ENCODE results near the gene ARRDC4.

The ARRDC4 gene

DNA sequence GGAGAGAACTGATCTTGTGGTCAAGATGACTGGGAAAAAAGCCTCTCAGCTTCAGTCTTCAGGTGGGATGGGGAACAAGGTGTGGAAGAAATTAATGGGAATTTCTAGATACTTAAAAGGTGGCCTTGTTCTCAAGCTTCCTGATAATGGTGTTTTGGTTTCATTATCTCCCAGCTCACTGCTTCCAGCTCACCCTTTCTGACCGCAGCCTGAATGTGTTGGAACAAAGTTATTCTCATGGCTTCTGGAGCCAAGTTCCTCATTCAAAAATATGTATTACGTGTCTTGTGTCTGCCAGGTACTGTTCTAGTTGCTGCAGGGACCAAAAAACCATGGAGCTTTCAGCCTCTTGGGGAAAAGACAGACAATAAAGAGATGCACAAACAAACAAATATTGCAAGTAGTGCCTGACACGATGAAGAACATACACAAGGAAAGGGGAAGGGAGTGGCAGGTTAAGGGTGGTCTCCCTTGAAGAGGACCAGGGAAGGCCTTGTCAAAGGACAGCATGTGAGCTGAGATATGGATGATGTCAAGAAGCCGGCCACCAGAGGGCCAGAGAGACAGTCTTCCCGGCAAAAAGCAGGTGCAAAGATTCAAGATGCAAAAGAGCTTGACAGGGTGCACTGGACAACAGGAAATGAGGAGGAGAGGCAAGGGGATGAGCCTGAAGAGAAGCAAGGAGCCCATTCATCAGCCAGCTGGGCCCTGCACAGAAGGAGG is 35.5 kb downstream of the ARRDC4 start:
- no peak for DNase-seq (ENCODE audit: low read depth in 1 of 2, low spot score in 1 of 2)

DNA sequence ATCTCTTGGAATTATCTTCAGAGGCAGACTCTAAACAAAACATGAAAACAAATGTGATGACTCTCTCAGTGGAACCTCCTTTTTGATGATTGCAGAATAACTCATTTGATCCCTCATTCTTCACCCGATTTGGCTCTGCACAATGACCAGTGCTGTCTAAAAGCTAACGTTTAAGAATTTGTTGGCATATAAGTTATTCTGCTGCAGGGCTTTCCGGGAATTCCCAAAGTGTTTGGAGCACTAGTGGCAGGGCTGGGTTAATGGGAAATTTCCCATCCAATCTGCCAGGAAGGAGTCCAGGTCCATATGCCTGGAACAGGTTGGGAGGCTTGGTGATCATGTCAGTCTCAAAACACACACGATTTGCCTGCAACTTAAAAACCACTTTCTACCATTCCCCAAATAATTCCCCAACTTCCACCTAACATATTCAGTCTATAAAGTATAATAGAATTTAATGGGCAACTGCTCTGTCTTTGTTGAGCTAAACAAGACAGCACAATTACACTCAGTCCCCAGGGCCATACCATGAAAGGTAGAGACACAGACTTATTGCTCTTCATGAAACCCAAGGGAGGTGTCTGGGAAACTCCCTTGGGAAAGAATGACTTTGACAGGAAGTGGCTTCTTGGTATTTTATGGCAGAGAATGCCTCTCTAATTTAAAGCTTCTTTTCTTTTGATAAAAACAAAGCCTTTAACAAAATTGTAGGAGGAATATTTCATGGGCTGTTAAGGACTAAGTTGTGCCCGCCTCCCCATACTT is 38.0 kb downstream of the ARRDC4 start:
- DNase-seq (ENCODE audit: low read depth in 1 of 2, low spot score in 1 of 2) = no peak

DNA sequence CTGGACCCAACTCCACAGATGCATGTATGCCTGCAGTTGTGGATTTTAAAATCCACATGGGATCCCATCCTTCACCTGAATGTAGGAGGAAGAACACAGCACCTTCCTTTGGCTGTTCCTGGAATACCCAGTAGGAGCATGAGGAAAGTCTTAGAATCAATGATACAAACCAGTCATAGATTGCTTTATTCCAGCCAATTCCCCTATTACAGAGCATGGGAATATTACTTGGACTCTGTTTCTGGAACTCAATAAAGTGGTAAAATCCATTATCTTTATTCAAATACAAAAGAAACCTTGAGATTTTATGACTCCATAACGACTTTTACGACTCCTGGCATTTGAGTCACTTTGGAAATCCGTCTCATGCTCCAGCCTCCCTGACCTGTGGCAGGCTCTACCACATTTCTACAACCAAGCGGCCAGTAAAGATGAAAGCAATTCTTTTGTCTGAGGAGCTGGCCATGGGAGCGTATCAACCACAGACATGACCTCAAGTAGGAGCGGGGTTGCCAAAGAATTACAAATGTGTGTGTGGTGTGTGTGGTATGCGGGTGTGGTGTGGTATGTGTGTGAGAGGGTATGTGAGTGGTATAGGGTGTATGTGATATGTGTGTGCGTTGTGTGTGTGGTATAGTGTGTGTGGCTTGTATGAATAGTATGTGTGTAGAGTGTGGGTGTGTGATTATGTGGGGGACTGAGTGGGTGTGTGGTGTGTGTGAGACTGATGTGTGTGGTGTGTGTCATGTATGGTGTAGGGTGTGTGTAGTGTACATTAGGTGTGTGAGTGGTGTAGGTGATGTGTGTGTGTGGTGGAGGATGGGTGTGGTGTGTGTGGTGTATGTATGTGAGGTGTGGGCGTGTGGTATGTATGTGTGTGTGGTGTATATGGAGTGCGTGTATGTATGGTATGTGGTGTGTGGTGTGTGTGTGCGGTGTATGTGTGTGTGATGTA is 40.0 kb downstream of the ARRDC4 start:
- DNase-seq (ENCODE audit: low read depth in 1 of 2, low spot score in 1 of 2) = no peak

DNA sequence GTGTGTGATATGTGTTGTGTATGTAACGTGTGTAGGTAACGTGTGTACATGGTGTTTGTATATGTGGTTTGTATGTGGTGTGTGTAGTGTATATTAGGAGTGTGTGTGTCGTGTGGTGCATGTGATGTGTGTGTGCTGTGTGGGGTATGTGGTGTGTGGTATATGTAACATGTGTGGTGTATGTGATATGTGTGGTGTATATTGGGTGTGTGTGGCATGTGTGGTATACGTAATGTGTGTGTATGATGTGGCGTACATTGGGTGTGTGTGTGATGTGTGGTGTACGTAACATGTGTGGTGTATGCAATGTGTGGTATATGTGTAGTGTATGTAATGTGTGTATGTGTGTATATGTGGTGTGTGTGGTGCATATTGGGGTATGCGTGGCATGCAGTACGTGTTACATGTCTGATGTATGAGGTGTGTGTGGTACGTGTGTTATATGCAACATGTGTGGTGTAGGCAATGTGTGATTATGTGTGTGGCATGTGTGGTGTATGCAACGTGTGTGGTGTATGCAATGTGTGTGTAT is 41.2 kb downstream of the ARRDC4 start:
- no peak for DNase-seq (ENCODE audit: low read depth in 1 of 2, low spot score in 1 of 2)

DNA sequence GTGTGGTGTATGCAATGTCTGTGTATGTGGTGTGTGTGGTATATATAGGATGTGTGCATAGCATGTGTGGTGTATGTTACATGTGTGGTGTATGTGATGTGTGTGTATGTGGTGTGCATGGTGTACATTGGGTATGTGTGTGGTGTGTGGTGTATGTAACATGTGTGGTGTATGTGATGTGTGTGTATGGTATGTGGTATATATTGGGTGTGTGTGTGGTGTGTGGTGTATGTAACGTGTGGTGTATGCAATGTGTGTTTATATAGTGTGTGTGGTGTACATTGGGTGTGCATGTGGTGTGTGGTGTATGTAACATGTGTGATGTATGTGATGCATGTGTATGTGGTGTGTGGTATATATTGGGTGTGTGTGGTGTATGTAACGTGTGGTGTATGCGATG is 41.9 kb downstream of the ARRDC4 start:
- DNase-seq (ENCODE audit: low read depth in 1 of 2, low spot score in 1 of 2) = no peak

DNA sequence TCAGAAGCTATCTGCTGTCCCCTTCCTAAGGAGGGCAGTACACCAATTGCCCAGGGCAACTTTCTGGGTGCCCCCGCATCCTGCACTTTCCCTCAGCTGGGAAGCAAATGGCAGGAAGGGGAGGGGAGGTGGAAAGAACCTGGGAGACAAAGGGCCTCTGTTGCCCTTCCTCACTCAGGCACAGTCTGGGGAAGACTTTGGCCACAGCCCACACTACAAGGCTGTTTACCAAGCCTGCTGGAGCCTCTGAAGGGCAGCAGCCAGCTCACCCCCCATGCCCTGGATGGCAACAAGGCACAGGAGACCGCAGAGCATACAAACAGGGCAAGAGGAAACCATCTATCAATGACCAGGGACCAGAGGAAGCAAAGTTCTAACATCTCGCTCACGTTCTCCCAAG is 42.4 kb downstream of the ARRDC4 start:
- DNase-seq (ENCODE audit: low read depth in 1 of 2, low spot score in 1 of 2) = no peak

DNA sequence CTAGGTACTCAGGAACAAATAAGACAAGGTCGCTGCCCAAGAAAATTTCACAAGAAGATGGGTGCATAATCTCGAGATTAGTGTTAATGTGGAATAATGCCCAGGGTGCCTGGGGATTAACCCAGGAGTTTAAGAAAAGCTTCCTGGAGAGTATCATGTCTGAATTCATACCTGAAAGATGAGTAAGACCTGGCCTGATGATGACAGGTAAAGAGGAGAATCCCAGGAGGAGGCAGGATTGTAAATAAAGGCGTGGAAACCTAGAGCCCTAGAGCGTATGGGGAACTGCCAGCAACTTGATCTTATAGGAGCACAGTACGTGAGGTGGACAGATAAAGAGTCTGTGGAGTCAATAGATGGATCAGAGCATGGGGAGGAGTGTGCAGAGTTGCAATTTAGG is 43.0 kb downstream of the ARRDC4 start:
- no peak for DNase-seq (ENCODE audit: low read depth in 1 of 2, low spot score in 1 of 2)

DNA sequence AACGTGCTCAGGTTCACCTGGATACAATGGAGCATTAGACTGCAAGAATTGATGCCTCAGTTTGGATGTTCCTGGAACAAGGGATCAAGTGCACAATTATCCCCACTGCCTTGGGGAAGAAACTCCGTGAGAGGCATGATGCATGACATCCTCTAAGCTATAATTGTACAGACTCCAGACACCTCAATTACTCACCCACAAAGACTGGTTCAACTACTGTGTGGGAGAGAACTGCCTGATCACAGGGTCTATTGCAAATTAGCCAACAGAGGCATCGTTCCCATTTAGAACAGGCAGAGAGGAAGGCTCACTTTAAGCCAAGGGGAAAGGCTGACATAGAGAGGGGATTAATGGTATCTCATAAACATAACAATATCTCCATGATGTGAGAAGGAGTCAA is 43.5 kb downstream of the ARRDC4 start:
- DNase-seq (ENCODE audit: low read depth in 1 of 2, low spot score in 1 of 2) = no peak

DNA sequence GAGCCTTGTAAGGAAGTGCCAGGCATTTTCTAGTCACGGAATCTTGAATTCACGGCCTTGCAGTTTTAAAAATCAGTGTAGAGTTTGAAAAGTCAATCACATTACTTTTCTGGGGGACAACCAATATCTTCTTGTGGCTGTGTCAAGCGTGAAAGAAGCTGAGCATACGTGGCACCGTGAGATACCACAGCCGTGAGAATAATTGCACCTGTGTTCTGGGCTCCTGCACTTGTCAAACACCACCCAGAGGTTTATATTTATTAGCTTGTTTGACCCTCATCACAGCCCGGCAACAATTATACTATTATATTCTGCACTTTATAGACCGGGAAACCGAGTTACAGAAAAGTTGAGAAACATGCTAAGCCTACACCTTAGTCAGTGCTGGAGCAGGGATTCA is 45.2 kb downstream of the ARRDC4 start:
- DNase-seq (ENCODE audit: low read depth in 1 of 2, low spot score in 1 of 2) = no peak

DNA sequence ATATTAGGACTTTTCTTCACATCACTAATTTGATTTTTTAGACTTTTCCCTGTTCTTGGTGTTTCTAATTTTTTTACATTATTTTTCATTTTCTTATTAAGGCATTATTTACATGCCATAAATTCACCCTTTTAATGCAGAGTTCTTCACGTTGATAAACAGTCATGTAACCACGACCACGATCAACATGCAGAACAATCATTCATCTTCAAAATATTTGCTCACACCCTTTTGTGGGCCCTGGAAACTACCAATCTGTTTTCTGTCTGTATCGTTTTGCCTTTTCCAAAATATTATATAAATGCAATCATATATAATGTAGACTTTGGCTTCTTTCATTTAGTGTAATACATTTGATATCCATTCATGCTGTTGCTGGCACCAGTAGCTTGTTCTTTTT is 48.7 kb downstream of the ARRDC4 start:
- no peak for DNase-seq (ENCODE audit: low read depth in 1 of 2, low spot score in 1 of 2)

DNA sequence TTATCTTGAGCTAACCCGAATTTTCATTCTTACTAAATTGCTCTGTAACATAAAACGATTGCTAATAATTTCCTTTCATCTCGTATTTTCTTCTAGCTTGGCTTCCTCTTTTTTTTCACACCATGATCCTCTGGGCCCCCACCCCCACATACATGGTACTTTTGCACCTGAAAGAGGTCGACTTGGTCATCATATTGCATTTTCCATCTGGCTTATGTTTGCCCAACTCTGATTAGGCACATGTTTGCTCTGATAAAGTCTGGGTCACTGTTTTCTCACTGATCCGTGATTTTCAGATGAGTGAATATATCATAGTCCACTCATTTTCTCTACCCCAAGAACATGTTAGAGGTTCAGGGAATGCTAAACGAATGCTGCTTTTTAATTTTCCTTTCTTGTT is 49.5 kb downstream of the ARRDC4 start:
- no peak for DNase-seq (ENCODE audit: low read depth in 1 of 2, low spot score in 1 of 2)

DNA sequence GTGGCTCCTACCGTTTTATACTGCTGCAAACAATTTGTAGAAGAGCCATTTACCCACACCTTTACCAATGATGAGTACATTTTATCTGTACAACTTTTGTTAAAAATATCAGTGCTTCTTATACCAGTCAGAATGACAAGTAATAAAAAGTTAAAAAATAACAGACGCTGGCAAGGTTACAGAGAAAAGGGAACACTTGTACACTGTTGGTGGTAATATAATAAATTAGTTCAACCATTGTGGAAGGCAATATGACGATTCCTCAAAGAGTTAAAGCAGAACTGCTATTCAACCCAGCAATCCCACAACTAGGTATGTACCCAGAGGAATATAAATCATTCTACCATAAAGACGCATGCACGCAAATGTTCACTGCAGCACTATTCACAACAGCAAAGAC is 51.9 kb downstream of the ARRDC4 start:
- no peak for DNase-seq (ENCODE audit: low read depth in 1 of 2, low spot score in 1 of 2)

DNA sequence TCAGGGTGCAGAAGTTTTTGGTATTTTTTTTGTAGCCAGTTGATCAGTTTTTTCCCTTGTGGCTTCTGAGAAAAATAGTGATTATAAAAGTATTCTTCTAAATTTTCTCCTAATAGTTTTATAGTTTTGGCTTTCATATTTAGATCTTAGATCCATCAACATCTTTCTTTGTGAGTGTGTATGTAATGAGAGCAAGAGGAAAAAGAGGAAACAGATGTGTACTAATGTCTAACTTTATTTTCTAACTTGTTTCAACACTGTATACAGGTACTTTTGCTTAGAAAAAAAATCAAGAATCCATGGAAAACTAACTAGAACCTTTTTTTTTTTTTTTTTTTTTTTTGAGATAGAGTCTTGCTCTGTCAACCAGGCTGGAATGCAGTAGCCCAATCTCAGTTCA is 53.1 kb downstream of the ARRDC4 start:
- no peak for DNase-seq (ENCODE audit: low read depth in 1 of 2, low spot score in 1 of 2)

DNA sequence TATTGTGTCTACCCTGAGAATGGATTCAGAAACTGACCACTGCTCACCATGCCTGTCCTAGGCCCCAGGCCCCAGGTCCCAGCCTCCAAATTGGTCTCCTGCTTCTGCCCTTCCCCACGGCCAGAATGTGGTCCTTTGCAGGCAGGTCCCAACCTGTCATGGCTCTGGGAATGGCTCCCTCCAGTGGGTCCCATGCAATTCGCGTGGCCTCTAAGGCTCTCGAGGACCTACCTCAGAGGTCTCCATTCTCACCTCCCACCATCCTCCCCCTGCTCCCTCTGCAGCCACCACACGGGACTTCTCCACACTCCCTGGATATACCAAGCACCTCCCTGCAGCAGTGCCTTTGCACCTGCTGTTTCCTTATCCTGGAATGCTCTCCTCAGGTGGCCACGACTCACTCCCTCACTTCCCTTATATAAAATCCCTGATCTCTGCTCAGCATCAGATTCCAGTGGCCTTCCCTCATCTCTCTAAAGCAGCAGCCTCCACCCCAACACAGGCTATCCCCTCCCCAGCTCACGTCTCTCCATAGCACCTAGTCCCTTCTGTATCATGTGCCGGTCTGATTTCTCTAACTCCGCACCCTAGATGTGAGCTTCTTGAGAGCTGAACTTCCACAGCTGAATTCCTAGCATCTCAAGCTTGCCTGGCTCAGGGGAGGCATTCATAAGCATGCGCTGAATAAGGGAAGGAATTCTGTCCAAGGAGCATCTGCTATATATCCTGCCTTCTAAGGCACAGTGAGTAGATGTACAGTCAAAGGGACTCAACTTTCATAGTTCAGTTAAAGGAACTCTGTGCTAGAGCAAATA is 56.9 kb downstream of the ARRDC4 start:
- DNase-seq (ENCODE audit: low read depth in 1 of 2, low spot score in 1 of 2) = no peak

DNA sequence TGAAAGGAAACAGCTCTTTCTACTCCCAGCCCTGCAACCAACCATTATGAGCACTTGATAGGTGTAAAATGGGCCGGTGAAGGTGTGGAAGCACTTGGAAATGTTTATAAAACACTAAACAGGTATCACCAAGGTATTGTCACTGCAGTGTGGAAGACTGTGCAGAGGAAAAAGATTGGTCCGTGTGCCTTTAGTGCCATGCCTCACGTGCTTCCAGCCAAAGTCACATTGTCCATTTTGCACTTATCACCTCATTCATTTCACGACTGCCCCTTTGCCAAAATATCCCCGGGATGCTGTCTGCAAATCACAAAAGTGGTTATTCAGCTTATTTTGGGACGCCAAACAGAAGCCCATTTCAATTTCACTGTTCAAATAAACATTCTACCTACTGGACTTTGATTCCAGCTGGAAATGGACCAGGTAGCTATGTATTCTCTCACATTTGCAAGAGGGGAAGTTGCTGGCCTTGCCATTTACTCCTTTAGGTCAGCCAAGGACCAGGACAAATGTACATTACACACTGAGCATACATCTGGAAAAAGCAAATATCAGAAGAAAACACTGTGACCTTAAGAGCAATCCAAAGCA is 58.4 kb downstream of the ARRDC4 start:
- DNase-seq (ENCODE audit: low read depth in 1 of 2, low spot score in 1 of 2) = no peak

Measured in stimulated activated CD4-positive, alpha-beta T cell treated with anti-CD3 and anti-CD28 coated beads, Interleukin-15, amount 100 ng/mL, for 1 hour (primary cell).